Activated effector memory CD4-positive, alpha-beta T cell treated with anti-CD3 and anti-CD28 coated beads, Interleukin-2, amount 50 U/mL, for 16 hours (primary cell): Measurements from ENCODE around the gene MSN.
A peak's percentile ranks its signal among the peaks of the same experiment; 100 is the strongest.

Experiments
- DNase-seq: peaks from one replicate; pipeline ENCODE4 v3.0.0-alpha.2; 2020

The MSN gene

DNA sequence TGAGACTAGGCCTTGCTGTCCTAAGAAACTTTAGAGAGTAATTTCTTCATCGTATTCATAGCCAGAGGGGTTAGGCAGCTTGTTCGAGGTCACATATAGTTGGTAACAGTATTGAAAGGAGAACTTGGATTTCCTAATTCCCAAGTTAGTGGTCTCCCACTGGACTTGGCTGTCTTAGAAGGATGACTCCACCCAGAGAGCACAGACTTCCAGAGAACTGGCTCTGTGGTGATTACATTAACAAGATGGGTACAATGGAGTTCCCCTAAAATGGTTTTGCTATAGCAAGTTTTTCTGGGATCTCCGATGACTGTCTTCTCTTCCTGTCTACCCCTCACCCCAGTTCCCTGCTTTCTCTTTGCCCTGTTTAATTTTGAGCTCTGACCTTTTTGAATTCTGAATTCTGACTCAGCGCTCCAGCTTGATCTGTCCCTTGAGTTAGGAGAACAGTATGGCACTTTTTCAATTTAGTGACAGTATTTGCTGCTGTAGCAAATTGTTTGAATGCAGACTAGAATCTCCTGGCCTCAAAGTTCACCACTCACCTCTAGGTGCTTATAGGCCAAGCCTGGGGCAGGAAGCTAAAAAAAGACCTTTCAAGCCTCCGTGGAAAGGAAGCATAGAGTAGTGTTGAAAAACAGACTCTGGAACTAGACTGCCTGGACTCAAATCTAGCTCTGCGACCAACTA, 6.9 kb downstream of the MSN start:
- DNase-seq = no peak

DNA sequence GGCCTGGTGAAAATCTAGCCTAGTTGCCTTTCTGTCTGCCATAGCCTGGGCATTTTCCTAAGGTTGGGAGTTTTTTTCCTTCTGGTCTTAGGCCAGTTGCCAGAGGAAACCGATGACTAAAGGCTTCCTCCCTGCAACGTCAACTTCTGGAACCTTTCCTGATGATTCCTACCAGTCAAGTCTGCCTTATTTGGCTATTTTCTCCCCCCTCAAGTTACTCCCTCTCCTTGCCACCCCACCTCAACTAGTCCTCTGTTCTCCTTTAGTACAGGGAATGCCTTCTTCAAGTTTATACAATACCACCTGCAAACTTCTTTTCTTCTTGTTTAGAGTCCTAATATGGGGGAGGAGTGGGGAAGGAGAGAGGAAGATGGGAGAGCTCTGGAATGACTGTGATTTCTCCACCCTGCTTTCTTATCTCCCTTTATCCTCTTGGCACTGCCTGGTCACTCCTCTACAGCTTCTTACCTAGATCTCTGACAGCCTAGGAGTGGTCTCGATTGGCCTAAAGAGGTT, 10.6 kb downstream of the MSN start:
- no peak for DNase-seq

DNA sequence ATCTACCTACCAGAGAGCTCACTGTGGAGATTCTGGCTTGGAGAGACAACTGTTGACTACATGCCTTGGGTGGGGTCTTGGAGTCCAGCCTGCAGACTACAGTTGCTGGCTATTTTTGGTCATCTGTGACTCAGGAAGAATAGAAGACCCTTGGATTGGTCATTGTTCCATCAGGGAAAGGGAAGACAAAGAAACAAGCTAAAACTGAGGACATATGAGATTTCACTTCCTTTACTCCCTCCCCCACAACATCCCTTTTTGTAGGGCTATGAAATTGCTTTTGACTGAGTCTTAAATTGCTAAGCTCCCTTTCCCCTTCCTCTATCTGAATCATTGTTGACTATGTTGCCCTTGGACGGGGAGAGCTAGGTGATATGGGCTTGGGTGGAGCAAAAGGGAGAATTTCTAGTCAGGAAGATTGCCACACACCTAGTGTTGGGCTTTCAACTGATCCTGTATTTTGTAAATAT, 11.7 kb downstream of the MSN start:
- DNase-seq = no peak

DNA sequence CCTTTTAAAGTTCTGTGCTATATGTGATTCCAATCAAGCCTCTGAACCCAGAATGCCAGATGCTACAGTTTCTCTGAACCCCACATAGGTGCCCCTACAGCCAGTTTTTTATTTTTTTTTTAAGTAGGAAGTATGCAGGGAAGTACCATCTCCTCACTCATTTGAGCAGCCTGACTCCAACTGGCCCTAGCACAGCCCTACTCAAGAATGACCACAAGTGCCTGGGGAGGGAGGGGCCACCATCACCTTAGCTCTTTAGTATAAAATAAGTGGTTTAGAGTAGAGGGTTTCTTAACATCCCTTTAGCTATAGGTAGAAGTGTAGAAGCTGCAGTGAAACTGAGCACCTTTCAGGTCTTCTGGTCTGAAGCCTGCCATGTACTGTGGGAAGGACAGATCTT, 14.4 kb downstream of the MSN start:
- no peak for DNase-seq

DNA sequence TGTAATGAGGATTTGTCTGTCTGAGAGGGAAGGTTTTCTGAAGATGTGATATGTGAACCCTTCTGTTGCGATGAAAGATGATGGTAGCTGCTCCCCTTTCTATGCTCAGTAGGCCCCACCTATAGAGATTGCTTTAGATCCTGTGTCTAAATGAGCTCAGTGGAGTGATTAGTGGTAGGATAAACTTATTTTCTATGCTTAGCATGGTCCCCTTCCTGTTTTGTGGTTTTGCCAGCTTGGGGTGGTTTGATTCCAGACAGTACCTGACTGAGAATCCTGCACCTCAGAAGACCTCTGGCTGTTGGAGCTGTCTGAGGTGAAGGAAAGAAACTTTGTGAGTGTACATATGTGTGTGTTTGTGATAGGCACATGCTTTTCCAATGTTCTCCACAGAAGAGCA, 17.7 kb downstream of the MSN start:
- no peak for DNase-seq

DNA sequence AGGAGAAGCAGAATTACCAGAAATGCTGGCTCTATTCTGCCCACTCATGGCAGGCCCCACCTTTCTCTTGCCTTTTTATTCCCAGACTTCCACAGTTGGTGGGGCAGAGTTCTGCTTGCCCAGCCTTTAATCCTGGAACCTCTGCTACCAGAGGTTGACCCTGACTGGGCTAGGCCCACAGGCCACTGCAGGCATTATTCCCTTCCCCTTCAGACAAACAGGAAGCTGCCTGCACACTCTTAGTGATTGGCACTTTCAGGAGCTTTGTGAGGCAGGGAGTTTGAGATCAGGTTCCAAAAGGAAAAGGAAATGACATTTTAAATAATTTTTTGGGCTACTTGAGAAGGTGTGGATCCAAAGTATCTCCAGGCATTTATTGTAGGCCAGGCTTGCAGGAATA, 18.8 kb downstream of the MSN start:
- no peak for DNase-seq

DNA sequence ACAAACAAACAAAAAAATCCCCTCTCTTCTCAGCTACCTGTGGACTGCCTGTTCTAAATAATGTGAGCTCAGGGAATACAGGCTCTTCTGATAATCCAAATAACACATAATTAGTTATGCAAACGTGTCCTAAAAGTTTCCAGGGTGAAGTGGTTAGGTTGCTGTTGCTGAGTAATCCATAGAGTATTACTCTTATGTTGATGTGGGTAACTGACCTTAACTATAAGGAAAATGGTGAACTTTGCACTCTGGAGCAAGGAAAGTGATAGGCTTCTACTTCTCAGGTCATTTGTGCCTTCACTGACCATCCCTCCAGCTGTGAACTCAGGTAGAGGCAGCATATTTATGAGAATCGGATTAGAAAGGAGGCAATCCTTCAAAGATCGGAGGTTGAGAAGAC, 19.9 kb downstream of the MSN start:
- no peak for DNase-seq

DNA sequence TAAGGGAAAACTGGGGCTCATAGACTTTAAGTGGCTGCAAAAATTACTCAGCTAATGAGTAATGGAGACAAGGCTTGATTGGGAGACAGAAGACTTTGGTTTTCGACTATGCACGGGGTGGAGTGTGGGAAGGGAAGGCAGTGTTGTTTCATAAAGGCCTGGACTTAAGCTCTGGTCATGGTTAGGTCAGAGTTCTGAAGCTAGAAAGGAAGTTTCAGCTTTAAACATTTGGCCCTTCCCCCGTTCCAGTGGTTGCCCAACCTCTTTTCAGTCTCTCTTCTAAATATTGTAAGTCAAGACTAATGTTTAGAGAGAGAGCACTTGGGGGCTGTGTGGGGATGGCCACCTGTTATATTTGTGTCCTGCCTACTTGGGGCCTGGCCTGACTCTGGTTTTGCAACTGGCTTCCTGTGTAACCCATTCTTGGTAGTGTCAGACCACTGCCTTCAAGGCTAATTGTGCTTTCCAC, 21.0 kb downstream of the MSN start:
- no peak for DNase-seq

DNA sequence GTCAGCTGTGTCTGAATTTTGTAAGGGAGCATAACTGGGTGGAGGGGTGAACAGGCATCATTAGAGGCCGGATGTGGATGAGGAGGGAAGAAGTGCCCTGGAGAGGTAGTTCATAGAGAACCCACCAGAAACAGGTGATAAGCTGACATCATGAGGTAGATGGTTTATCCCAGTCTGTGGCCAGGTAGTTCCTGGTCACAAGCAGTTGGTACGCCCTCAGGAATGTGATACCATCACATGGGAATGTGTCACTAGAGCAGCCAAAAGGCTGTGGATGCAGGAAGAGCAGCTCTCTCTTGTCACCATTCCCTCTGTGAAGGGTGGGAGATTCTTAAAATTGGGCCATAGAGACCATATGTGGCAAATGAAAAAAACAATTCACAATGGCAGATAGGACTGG, 21.9 kb downstream of the MSN start:
- DNase-seq = no peak

DNA sequence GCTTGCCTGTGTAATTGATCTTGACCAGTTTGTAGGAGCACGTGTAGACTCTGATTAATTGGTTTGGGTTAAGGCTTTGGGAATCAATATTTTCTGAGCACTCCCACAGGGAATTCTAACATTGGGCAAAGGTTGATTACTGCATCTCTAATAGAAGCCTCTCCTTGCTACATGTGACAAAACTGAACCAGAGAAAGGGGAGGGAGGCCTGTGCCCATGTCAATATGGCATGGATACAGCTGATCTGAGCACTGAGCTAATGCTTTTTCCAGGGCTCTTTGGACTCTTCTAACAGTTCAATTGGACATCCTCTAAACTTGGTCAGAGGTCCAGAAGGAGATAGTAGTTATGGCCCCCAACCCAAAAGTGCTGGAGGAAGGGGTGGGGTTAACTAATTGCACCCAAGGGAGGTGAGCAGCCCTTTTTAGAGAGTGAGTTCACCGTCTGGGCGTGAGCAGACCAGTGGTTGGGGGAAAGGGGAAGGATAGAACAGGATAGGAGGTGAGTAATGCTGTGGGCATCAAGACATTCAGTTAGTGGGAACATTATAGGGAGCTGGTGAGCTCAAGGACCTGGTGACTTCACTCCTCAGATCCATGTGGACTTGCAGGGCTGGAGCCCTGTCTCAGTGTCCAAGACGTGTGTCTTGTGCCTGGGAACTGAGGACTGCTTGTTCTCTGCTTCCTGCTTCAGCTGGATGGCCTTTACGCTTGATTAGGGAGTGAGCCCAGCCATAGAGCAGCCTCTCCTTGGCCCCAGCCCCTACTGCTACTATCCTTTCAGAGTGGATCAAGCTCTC, 22.8 kb downstream of the MSN start:
- no peak for DNase-seq

DNA sequence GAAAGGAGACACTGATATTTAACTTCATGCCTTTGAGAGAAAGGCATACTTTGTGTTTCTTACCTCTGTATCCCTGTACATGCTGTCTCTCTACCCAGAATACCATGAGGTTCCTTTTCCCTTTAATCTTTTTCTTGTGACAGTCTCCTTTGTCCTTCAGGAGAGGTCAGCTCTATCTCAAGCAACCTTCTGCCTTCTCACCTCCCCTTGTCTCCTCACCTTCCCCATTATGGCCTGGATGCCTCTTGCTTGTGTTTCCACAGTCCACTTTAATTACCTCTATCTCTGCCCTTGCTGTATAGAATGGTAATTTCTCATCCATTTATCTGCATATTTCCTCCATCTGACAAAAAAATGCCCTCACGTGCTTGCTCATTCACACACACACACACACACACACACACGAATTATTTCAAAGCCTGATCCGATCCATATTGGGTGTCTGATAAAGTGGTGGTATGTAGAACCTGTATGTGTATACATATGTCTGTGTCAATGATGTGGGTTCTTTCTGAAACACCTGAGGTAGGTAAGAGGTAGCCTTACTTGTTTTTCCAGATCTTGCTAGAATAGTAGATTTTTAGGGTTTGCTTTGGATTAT, 28.5 kb downstream of the MSN start:
- DNase-seq = no peak

DNA sequence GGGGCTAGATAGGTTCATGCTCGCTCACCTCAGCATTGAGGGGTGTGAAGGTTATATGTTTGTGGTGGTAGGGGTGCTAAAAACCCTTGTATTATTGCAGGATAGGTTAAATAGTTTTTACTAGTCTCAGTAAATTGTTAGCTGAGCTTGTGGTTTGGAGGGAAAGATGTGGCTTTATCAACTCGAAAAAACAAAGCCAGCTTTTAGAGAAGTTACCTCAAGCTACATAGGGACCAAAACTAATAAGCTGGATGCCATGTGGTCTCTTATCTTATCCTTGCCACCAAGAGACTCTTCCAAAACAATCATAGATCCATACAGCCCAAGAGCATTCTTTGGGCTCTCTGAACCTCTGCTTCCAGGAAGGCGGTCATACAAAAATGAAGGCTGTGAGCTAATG, 29.2 kb downstream of the MSN start:
- no peak for DNase-seq

DNA sequence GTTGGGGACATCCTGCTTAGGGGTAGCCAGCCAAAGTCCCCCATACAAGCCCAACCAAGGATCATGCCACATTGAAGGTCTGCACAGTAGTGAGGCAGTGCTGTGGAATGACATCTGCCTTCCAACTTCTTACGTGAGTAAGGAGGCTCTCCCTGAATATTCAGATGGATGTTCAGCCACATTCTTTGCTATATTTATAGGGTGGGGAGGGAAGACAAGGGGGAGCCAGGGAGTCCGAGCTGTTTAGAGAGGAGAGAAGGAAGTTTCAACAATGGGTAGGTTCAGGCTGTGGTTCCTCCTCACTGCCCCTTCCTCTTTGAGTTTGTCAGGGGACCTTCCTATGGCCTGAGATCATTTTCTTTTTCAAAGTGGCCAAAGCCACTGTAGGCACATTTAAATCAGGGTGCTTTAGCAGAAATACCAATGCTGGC, 29.8 kb downstream of the MSN start:
- no peak for DNase-seq

DNA sequence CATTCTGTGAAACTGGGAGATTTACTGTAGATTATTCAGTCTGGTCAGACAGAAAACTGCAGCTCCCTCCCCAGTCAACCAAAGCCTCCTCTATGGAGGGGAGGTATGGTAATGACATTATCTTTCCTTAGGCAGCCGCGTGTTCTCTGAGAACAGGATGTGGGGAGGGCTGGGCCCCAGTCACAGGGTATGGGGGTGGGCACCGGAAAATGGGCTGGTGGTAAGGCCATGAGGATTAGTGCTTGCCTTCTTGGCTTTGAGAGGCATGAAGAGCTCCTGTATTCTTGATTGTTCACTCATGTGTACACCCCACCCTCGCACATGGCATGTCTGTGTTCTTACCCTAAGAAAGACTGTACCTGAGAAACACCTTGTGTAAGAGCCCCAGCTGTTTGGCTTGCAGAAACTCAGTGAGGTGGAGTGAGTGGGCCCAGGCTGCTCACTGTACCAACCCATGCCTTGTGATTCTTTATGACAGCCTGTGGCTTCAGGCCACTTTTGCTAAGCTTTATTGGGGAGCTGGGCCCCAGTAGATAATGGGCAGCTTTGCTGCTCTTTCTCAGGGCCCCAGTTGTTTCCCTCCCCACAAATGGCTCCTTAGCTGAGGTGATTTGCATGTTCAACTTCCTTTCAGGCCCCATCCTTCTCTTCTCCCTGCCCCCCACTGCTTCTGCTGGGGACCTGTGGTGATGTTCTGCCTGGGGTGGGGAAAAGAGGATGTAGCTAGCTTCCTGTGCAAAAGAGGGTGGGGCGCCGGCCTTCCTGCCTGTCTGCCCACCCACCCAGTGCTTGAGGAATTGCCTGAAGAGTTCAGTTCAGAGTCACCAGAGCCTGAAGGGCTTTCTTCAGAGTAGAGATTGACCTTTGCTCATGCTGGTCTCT, 30.7 kb downstream of the MSN start:
- peak; percentile 87 for DNase-seq

DNA sequence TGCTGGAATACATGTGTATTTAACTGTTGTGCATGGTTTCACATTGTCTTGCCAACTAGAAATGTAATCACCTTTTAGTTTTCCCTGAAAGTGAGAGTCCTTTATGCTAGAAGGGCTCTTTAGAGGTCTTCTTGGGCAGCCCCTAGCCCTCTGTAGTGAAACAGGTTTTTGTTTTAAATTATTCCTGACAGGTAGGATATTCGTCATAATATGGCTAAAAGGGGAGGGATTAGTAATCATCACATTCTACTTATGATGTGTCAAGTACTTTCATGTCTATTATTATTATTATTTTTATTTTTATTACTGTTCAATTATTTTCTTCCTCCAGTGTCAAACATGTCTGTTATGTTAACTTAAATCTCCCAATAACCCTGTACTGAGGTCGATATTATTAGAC, 35.5 kb downstream of the MSN start:
- no peak for DNase-seq

DNA sequence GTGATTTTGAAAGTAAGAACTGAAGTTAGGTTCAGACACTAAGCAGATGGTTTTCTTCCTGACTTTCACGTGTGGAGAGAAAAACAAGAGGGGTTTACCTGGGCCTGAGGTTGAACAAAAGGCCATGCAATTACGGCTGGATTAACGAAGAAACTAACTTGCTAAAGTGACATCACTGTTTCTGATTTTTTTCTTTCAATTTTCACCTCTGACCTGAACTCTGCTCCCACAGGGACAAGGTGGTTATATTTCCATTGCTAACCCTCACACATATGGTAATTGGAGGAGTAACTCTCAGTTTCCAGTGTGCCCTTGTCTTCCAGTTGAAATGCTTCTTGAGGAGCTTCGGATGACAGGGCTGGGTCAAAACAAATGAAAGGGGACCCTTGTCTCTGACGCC, 38.0 kb downstream of the MSN start:
- DNase-seq = no peak

DNA sequence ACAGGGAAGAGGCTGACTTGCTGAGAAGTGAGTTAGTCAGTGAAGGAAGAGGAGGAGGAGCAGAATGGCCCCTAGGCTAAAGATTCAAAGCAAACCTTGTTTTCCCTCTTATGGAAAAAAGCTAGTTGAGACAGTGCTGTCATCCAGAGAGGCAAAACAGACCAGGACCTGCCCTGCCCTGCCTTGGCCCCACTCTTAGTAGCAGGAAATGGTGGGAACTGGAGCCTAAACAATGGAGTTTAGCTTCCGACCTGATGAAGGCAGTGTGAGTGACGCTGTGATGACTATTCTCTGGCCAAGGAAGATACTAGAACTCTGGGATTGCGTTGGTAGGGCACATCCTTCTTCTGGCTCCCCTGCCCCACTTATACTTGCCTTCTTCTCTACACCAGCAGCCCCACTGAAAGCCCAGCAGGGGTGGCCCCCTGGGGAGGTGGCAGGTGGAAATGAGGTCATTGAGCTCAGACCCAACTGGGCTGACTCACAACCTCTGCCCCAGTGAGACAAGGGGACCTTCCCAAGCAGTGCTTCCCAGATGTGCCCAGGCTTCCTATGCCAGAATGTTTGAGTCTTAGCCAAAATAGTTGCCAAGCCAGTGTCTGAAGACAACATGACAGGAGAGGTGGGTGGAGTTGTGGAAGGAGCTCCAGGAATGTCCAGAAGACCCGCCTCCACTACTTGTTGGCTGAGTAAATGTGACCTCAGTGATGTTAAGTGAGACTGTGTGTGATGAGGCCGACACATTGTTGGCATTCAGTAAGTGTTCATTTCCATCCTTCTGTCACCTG, 38.8 kb downstream of the MSN start:
- DNase-seq = peak; percentile 80

DNA sequence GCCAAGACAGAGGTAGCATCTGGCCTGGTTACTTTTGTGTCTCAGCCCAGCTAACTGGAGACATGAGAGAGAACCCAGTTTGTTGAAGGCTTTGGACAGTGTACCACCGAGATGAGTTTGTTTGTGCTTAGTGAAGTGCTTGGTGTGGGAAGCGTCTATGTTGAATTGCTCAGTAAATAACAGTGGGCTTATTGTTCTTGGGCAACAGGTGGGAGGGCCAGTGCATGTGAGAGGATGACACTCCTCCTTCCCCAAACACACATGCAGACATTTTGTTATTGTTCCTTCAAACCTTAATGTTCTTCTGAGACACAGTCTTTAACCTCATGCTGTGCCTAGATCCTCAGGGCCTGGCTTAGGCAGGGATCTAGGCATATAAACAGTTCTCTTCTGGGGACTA, 39.7 kb downstream of the MSN start:
- no peak for DNase-seq

DNA sequence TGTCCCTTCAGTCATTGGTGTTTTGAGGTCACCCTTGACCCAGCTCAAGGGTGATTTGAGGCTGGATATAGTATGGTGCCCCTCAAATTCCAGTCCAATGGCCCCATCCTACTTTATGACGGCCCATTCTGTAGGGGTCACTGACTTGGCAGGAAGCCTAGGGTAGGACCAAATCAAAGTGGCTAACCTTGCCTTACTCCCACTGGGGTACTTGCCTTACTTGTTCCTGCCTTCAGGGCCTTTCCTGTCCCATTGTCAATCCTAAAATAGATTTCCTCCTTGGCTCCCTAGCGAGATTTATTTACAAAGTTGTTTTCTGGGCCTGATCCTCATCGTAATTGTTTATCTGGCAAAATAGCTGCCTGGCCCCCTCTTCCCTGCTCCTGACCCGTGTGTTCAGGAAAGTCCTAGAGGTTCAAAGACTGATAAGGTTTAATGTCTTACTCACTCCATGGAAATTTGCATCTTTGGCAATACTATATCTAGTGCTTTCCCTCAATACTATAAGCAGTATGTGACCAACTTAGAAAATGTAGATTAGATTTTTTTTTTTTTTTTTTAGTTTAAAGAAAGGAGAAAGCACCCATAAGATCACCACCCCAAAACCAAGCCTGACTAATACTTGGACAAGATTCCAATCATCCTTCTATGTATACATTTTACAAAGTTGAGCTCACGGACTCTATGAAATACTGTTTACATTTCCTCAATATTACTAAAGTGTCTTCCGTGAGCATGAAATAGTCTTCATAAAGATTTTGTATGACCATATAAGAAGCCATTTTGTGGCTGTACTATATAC, 44.8 kb downstream of the MSN start:
- no peak for DNase-seq

DNA sequence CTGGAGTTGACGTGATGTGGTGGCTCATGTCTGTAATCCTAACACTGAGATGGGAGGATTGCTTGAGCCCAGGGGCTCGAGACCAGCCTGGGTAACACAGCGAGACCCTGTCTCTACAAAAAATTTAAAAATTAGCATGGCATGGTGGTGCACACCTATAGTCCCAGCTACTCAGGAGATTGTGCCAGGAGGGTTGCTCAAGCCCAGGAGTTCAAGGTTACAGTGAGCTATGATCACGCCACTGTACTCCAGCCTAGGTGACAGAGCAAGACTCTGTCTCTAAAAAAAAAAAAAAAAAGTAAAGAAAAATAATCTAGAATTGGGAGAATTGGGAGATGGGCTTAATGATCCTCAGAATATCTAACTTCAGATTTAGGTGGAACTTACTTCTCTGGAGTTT, 51.1 kb downstream of the MSN start:
- no peak for DNase-seq

DNA sequence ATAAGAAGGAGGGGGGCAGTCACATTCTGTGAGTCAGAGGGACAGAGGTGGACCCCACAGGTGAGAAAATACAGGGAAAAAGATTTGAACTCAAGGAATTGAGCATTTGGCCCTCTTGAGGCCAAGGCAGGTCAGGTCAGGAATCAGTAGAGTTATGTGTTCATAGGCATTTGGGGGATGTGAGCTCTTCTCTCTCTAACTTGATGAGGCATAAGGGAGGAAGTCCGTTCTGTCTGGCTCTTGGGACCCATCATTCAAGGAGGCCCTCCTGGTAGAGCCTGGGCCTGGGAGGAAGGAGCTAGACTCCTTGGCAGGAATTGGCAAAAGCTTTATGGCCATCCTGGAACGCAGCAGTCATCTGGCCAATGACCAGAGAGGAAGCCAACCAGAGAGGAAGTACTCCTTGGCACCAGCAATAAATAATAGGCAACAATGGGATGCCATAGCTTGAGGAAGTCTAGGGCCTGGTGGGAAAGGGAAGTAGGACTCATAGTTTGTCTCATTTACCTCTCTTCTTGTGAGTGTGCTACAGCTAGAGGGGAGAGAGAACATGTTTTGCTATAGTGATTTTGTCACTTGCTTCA, 53.0 kb downstream of the MSN start:
- no peak for DNase-seq
